Spleen (tissue), 11 donors: ENCODE measurements around the gene KRT24. TPM values are rescaled to one million over a fixed set of nuclear protein-coding genes. Genes with fewer than 3 reads are reported as not detected.
A peak's percentile ranks its signal among the peaks of the same experiment; 100 is the strongest.

Source experiments
- DNase-seq: peaks from one replicate; pipeline ENCODE4 v3.0.0-alpha.2; 2020
- H3K27ac ChIP-seq, 8 donors: fragments of 200-600 bp; sonication (generic) in 7 of 8; 1 replicate in 4 of 8; 2 replicates in 4 of 8; pipeline versions ENCODE4 v1.5.0 to v1.8.0; 2016 to 2021; ENCODE audit warnings: inconsistent platforms in 4 of 8, mild to moderate bottlenecking in 4 of 8, moderate library complexity in 1 of 8
- H3K27me3 ChIP-seq, 7 donors: fragments of 200-600 bp; sonication (generic) in 6 of 7; replicated peaks in 1 of 7; 1 replicate in 4 of 7; 2 replicates in 3 of 7; pipeline versions ENCODE4 v1.5.0 to v1.8.0; 2016 to 2021; ENCODE audit warnings: inconsistent platforms in 3 of 7, mild to moderate bottlenecking in 1 of 7
- H3K36me3 ChIP-seq, 6 donors: fragments of 200-600 bp; sonication (generic) in 5 of 6; 1 replicate in 4 of 6; 2 replicates in 2 of 6; pipeline versions ENCODE4 v1.5.0 to v1.8.0; 2016 to 2021; ENCODE audit warnings: inconsistent platforms in 2 of 6
- H3K4me1 ChIP-seq, 6 donors: fragments of 200-600 bp; sonication (generic) in 5 of 6; 1 replicate in 3 of 6; 2 replicates in 3 of 6; pipeline versions ENCODE4 v1.5.0 to v1.8.0; 2016 to 2021; ENCODE audit warnings: inconsistent platforms in 3 of 6
- H3K4me3 ChIP-seq, 8 donors: fragments of 200-600 bp; sonication (generic) in 7 of 8; 1 replicate in 4 of 8; 2 replicates in 4 of 8; pipeline versions ENCODE4 v1.5.0 to v1.8.0; 2016 to 2021; ENCODE audit warnings: inconsistent platforms in 4 of 8, mild to moderate bottlenecking in 4 of 8, moderate library complexity in 2 of 8
- H3K9me3 ChIP-seq, 8 donors: fragments of 200-600 bp; sonication (generic) in 7 of 8; 1 replicate in 4 of 8; 2 replicates in 4 of 8; pipeline versions ENCODE4 v1.5.0 to v1.8.0; 2016 to 2021; ENCODE audit warnings: inconsistent platforms in 4 of 8
- POLR2A ChIP-seq, 3 donors: fragments of 450-650 bp; IDR thresholded peaks; one replicate each; pipeline ENCODE4 v1.5.1; 2017; ENCODE audit warnings: antibody characterized with exemption in 3 of 3, mild to moderate bottlenecking in 1 of 3
- POLR2AphosphoS5 ChIP-seq, 3 donors: sonication (generic); formaldehyde crosslinking; IDR thresholded peaks; one replicate each; pipeline ENCODE4 v1.5.1; 2017; ENCODE audit warnings: antibody characterized with exemption in 3 of 3
- WGBS, 5 donors: extraction: QIAGEN DNeasy Blood & Tissue Kit in 3 of 5; methylation state at CpG; one replicate each; pipeline versions ENCODE4 v1.1.5 to v1.1.7; 2013 to 2018; 5-methylcytosine and 5-hydroxymethylcytosine counted together
- intact Hi-C: fragments of 100-400 bp; cut with DNase I; formaldehyde crosslinking; loops from one replicate; pipeline ENCODE4 v1.15.0; 2023; ENCODE audit warnings: low total_unique reads
- polyA plus RNA-seq, 3 donors: library from polyadenylated mRNA; stranded (reverse); fragments of 200-250 nt; gene quantifications; one replicate each; pipeline ENCODE4 v1.2.1, GENCODE V29; 2013
- total RNA-seq, 7 donors: library from RNA; depleted of rRNA in 3 of 7; stranded (reverse); fragments of >200 nt in 3 of 7; fragmentation: NEBNext Ultra II Directional in 4 of 7; extraction: Animal tissue kit (Norgen Biotek cat#: 25700) in 4 of 7; gene quantifications; one replicate each; pipeline versions ENCODE4 v1.1.0 to v1.2.1, GENCODE V29; 2016 to 2021
- TF ChIP-seq, protein P1 (sequence below), 11 experiments: fragments of 200-600 bp in 7 of 11; fragments of 450-650 bp in 4 of 11; sonication (generic) in 4 of 11; IDR thresholded peaks in 8 of 11; conservative IDR thresholded peaks in 3 of 11; 1 replicate in 7 of 11; 2 replicates in 4 of 11; pipeline versions ENCODE4 v1.4.0 to v1.8.0; 2016 to 2021; ENCODE audit warnings: antibody characterized with exemption in 11 of 11, inconsistent platforms in 4 of 11, mild to moderate bottlenecking in 1 of 11
- donor health status: healthy with polysubstance abuse.
- donor health status: DM: no; HTN: no; CAD: no; lungs with moderate emphysema.
- donor health status: DM: no; HTN: no; CAD: no.
- donor health status: Bipolar disorder and iron deficiency.
- donor health status: healthy.
- donor health status: DM: no; HTN: no; CAD: no.
- donor health status: DM: yes; HTN: yes; CAD: no.

KRT24 gene
- total and polyA plus RNA-seq, 10 donors = 0.03 TPM; not detected in 9

DNA sequence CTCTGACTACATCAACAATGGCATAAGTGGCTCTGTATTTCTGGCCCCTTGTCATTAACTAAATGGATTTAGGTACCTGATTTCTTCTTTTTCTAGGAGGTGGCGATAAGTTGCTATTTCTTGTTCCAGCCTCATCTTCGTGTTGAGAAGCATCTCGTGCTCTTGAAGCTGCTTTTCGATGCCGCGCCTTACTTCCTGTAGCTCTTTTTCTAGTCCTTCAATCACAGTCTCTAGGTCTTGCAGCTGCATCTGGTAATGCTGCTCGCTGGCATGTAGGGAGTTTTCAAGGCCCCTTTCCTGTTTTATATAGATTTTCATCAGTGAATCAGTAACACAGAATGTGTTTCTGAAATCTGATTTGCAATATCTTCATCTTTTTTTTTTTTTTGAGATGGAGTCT, 43.6 kb downstream of the KRT24 start:
- DNase-seq = no peak
- Histone ChIP-seq H3K9me3 (no peaks in the 10 kb centered on the region), H3K4me1 (peaks cover 0 to 3% (median 0%) of the 10 kb centered on the region in 6 donors), H3K27me3 (peaks cover 0 to 17% (median 4%) of the 10 kb centered on the region in 7 donors), H3K4me3 (no peak overlapping the region), H3K36me3 (no peaks in the 10 kb centered on the region), H3K27ac (no peak overlapping the region)
- TF ChIP-seq, protein P1, sequence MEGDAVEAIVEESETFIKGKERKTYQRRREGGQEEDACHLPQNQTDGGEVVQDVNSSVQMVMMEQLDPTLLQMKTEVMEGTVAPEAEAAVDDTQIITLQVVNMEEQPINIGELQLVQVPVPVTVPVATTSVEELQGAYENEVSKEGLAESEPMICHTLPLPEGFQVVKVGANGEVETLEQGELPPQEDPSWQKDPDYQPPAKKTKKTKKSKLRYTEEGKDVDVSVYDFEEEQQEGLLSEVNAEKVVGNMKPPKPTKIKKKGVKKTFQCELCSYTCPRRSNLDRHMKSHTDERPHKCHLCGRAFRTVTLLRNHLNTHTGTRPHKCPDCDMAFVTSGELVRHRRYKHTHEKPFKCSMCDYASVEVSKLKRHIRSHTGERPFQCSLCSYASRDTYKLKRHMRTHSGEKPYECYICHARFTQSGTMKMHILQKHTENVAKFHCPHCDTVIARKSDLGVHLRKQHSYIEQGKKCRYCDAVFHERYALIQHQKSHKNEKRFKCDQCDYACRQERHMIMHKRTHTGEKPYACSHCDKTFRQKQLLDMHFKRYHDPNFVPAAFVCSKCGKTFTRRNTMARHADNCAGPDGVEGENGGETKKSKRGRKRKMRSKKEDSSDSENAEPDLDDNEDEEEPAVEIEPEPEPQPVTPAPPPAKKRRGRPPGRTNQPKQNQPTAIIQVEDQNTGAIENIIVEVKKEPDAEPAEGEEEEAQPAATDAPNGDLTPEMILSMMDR (IDR thresholded peaks at IDR 0.05 in 8 of 11, conservative IDR thresholded peaks at IDR 0.05 in 3 of 11) = no peak
- TF ChIP-seq POLR2A (IDR thresholded peaks at IDR 0.05) = no peak
- intact Hi-C loops = no loop called here
- 66 to 76% (median 68%) methylated on average over 7 of the region's 7 CpGs for WGBS, 5 donors

DNA sequence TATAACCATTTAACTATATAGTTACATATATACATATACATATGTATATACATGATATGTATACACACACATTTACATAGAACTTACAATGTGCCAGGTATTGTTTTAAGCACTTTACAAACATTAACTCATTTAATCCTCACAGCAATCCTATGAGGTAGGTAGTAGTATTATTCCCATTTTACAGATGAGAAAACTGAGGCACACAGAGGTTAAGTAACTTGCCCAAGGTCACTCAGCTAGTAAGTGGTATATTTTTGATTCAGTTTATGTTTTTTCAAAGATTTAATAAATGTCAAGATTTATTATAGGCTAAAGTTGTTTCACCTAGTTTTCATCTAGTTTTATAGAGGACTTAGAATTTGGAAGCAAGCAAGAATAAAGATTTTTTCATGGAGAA, 45.2 kb downstream of the KRT24 start:
- Histone ChIP-seq H3K9me3 (no peaks in the 10 kb centered on the region), H3K36me3 (no peaks in the 10 kb centered on the region), H3K4me1 (no peaks in the 10 kb centered on the region), H3K4me3 (no peak overlapping the region), H3K27ac (no peak overlapping the region), H3K27me3 (peaks cover 0 to 5% (median 0%) of the 10 kb centered on the region in 7 donors)
- TF ChIP-seq POLR2AphosphoS5 (IDR thresholded peaks at IDR 0.05) (no peak), POLR2A (IDR thresholded peaks at IDR 0.05) (no peak)
- TF ChIP-seq, protein P1 (IDR thresholded peaks at IDR 0.05 in 8 of 11, conservative IDR thresholded peaks at IDR 0.05 in 3 of 11) = no peak
- DNase-seq = no peak
- intact Hi-C loops = no loop called here

GRCh38 chr17:40651939-40652338, 51.6 kb downstream of the KRT24 start:
- intact Hi-C loops = no loop called here
- Histone ChIP-seq H3K9me3 (no peaks in the 10 kb centered on the region), H3K36me3 (no peaks in the 10 kb centered on the region), H3K27me3 (no peaks in the 10 kb centered on the region), H3K27ac (no peak overlapping the region), H3K4me1 (peaks cover 7 to 22% (median 13%) of the 10 kb centered on the region in 6 donors), H3K4me3 (no peak overlapping the region)
- TF ChIP-seq, protein P1 (IDR thresholded peaks at IDR 0.05 in 8 of 11, conservative IDR thresholded peaks at IDR 0.05 in 3 of 11) = no peak
- TF ChIP-seq POLR2AphosphoS5 (IDR thresholded peaks at IDR 0.05) (no peak), POLR2A (IDR thresholded peaks at IDR 0.05) (no peak)
- no peak for DNase-seq
- 87 to 92% (median 90%) methylated on average over 5 of the region's 5 CpGs for WGBS, 5 donors

GRCh38 chr17:40648384-40648968, 55.1 kb downstream of the KRT24 start:
- no peaks in the 10 kb centered on the region for H3K9me3 ChIP-seq
- DNase-seq = no peak
- TF ChIP-seq, protein P1 (IDR thresholded peaks at IDR 0.05 in 8 of 11, conservative IDR thresholded peaks at IDR 0.05 in 3 of 11) = no peak
- TF ChIP-seq POLR2AphosphoS5 (IDR thresholded peaks at IDR 0.05) (no peak), POLR2A (IDR thresholded peaks at IDR 0.05) (no peak)
- H3K4me1 ChIP-seq = peaks cover 26 to 57% (median 47%) of the 10 kb centered on the region in 6 donors
- 5 to 12% (median 6%) methylated on average over 28 of the region's 28 CpGs for WGBS, 5 donors
- H3K4me3 ChIP-seq = peak overlapping the region; percentile 71 to 96 (median 88)
- intact Hi-C loops = loop anchor here (10.0 kb wide), 1 partner anchor 76 kb away; no protein-coding TSS in a partner anchor
- peaks cover 0 to 21% (median 7%) of the 10 kb centered on the region in 6 donors for H3K36me3 ChIP-seq
- no peaks in the 10 kb centered on the region for H3K27me3 ChIP-seq
- H3K27ac ChIP-seq = peak overlapping the region; percentile 97 to 99 (median 98)

Other genes with a start within 250 kb of the KRT24 start
- gene TNS4, start 202.1 kb downstream of the KRT24 start, total RNA-seq = 1 to 10 TPM in 1 of 7 donors, under 1 TPM in 5, not detected in 1; 0.14 to 1.3 (median 0.41) TPM
- under 1 TPM; 0.15 to 0.45 (median 0.21) TPM for gene TNS4, start 202.1 kb downstream of the KRT24 start, polyA plus RNA-seq
- gene CCR7, start 138.3 kb downstream of the KRT24 start, total RNA-seq = 10 to 100 TPM; 31.9 to 77.4 (median 49.9) TPM
- 10 to 100 TPM; 29.0 to 79.1 (median 63.5) TPM for gene CCR7, start 138.3 kb downstream of the KRT24 start, polyA plus RNA-seq
- 100 to 1,000 TPM in 4 of 7 donors, 10 to 100 TPM in 3; 76.3 to 126 (median 102) TPM for gene SMARCE1, start 55.9 kb downstream of the KRT24 start, total RNA-seq
- gene SMARCE1, start 55.9 kb downstream of the KRT24 start, polyA plus RNA-seq = 10 to 100 TPM; 74.2 to 79.6 (median 79.1) TPM
- 10 to 100 TPM in 2 of 7 donors, 1 to 10 TPM in 5; 3.4 to 13.7 (median 5.3) TPM for gene KRT222, start 38.6 kb downstream of the KRT24 start, total RNA-seq
- gene KRT222, start 38.6 kb downstream of the KRT24 start, polyA plus RNA-seq = 1 to 10 TPM; 2.2 to 6.2 (median 3.8) TPM
- not detected for gene KRT25, start 51.6 kb upstream of the KRT24 start, total RNA-seq
- gene KRT25, start 51.6 kb upstream of the KRT24 start, polyA plus RNA-seq = not detected
- gene KRT26, start 68.4 kb upstream of the KRT24 start, total RNA-seq = not detected
- not detected for gene KRT26, start 68.4 kb upstream of the KRT24 start, polyA plus RNA-seq
- gene KRT27, start 78.8 kb upstream of the KRT24 start, total RNA-seq = not detected
- gene KRT27, start 78.8 kb upstream of the KRT24 start, polyA plus RNA-seq = under 1 TPM; 0.09 to 0.42 (median 0.12) TPM
- not detected for gene KRT28, start 96.2 kb upstream of the KRT24 start, total RNA-seq
- gene KRT28, start 96.2 kb upstream of the KRT24 start, polyA plus RNA-seq = not detected
- 10 to 100 TPM in 4 of 7 donors, 1 to 10 TPM in 3; 4.3 to 39.0 (median 25.9) TPM for gene KRT10, start 118.9 kb upstream of the KRT24 start, total RNA-seq
- 10 to 100 TPM; 35.3 to 41.8 (median 41.3) TPM for gene KRT10, start 118.9 kb upstream of the KRT24 start, polyA plus RNA-seq
- not detected for gene KRT12, start 163.5 kb upstream of the KRT24 start, total RNA-seq
- gene KRT12, start 163.5 kb upstream of the KRT24 start, polyA plus RNA-seq = not detected
- not detected for gene KRT20, start 181.5 kb upstream of the KRT24 start, total RNA-seq
- under 1 TPM in 2 of 3 donors, not detected in 1; 0.07 to 0.45 TPM for gene KRT20, start 181.5 kb upstream of the KRT24 start, polyA plus RNA-seq
- 10 to 100 TPM in 1 of 7 donors, 1 to 10 TPM in 6; 1.5 to 21.7 (median 6.3) TPM for gene KRT23, start 233.9 kb upstream of the KRT24 start, total RNA-seq
- gene KRT23, start 233.9 kb upstream of the KRT24 start, polyA plus RNA-seq = 1 to 10 TPM in 1 of 3 donors, under 1 TPM in 2; 0.03 to 1.2 (median 0.70) TPM